Measurements from ENCODE around the gene PRDM16.
"Not testable (repeated sequence)": the region's sequence is repeated elsewhere in the genome, so short reads cannot be mapped to it uniquely, and the experiment has no call there.

PRDM16 gene

GRCh38 chr1:3159121-3159520, 90.1 kb downstream of the PRDM16 start:
- no peak for DNase-seq (ENCODE audit: low read depth in 2 of 3, low spot score in 2 of 3)

GRCh38 chr1:3159996-3160395, 91.0 kb downstream of the PRDM16 start:
- no peak for DNase-seq (ENCODE audit: low read depth in 2 of 3, low spot score in 2 of 3)

- DNase-seq (ENCODE audit: low read depth in 2 of 3, low spot score in 2 of 3): no peak
These were observed 91.7 kb downstream of the PRDM16 start for GRCh38 chr1:3160647-3161145.

GRCh38 chr1:3161176-3161840, 92.3 kb downstream of the PRDM16 start:
- DNase-seq (ENCODE audit: low read depth in 2 of 3, low spot score in 2 of 3): no peak

- no peak for DNase-seq (ENCODE audit: low read depth in 2 of 3, low spot score in 2 of 3)
These were observed 93.4 kb downstream of the PRDM16 start for GRCh38 chr1:3162322-3162882.

GRCh38 chr1:3163356-3163755, 94.4 kb downstream of the PRDM16 start:
- no peak for DNase-seq (ENCODE audit: low read depth in 2 of 3, low spot score in 2 of 3)

GRCh38 chr1:3164671-3165070, 95.7 kb downstream of the PRDM16 start:
- no peak for DNase-seq (ENCODE audit: low read depth in 2 of 3, low spot score in 2 of 3)

- DNase-seq (ENCODE audit: low read depth in 2 of 3, low spot score in 2 of 3): not testable (repeated sequence)
These were observed 96.2 kb downstream of the PRDM16 start for GRCh38 chr1:3165189-3165588.

- DNase-seq (ENCODE audit: low read depth in 2 of 3, low spot score in 2 of 3): no peak
These were observed 97.4 kb downstream of the PRDM16 start for GRCh38 chr1:3166206-3166918.

GRCh38 chr1:3167255-3167654, 98.3 kb downstream of the PRDM16 start:
- DNase-seq (ENCODE audit: low read depth in 2 of 3, low spot score in 2 of 3): no peak

- DNase-seq (ENCODE audit: low read depth in 2 of 3, low spot score in 2 of 3): no peak
These were observed 99.7 kb downstream of the PRDM16 start for GRCh38 chr1:3168678-3169077.

GRCh38 chr1:3169665-3170356, 100.8 kb downstream of the PRDM16 start:
- DNase-seq (ENCODE audit: low read depth in 2 of 3, low spot score in 2 of 3): no peak

GRCh38 chr1:3170561-3171453, 101.8 kb downstream of the PRDM16 start:
- no peak for DNase-seq (ENCODE audit: low read depth in 2 of 3, low spot score in 2 of 3)

GRCh38 chr1:3171761-3172160, 102.8 kb downstream of the PRDM16 start:
- DNase-seq (ENCODE audit: low read depth in 2 of 3, low spot score in 2 of 3): no peak

GRCh38 chr1:3172431-3173380, 103.7 kb downstream of the PRDM16 start:
- DNase-seq (ENCODE audit: low read depth in 2 of 3, low spot score in 2 of 3): no peak

GRCh38 chr1:3173381-3173980, 104.5 kb downstream of the PRDM16 start:
- no peak for DNase-seq (ENCODE audit: low read depth in 2 of 3, low spot score in 2 of 3)

- DNase-seq (ENCODE audit: low read depth in 2 of 3, low spot score in 2 of 3): no peak
These were observed 105.7 kb downstream of the PRDM16 start for GRCh38 chr1:3174487-3175247.

- DNase-seq (ENCODE audit: low read depth in 2 of 3, low spot score in 2 of 3): no peak
These were observed 106.5 kb downstream of the PRDM16 start for GRCh38 chr1:3175486-3175885.
